IPS-18a (cell line): ENCODE measurements around the gene MARCHF5.
"Not testable (repeated sequence)": the region's sequence is repeated elsewhere in the genome, so short reads cannot be mapped to it uniquely, and the experiment has no call there.

Experiments used
- H3K27ac ChIP-seq: one replicate; pipeline ENCODE4 v1.5.1; 2013; ENCODE audit warnings: low read length
- H3K27me3 ChIP-seq: one replicate; pipeline ENCODE4 v1.6.1; 2013; ENCODE audit warnings: mild to moderate bottlenecking, low read length; ENCODE audit not compliant: control insufficient read depth, insufficient read depth
- H3K36me3 ChIP-seq: one replicate; pipeline ENCODE4 v1.6.1; 2013; ENCODE audit warnings: low read depth, low read length; ENCODE audit not compliant: control insufficient read depth
- H3K4me1 ChIP-seq: one replicate; pipeline ENCODE4 v1.6.1; 2013; ENCODE audit warnings: low read depth, low read length; ENCODE audit not compliant: control insufficient read depth
- H3K4me3 ChIP-seq: one replicate; pipeline ENCODE4 v1.5.1; 2013; ENCODE audit warnings: low read length
- H3K9ac ChIP-seq: one replicate; pipeline ENCODE4 v1.6.1; 2013; ENCODE audit warnings: mild to moderate bottlenecking, low read length, moderate library complexity
- H3K9me3 ChIP-seq: one replicate; pipeline ENCODE4 v1.6.1; 2013; ENCODE audit warnings: low read depth, low read length; ENCODE audit not compliant: control insufficient read depth

The MARCHF5 gene

GRCh38 chr10:92354587-92354986, 63.6 kb downstream of the MARCHF5 start:
- Histone ChIP-seq H3K9ac (no peak overlapping the region), H3K27ac (no peak overlapping the region), H3K27me3 (no peaks in the 10 kb centered on the region), H3K36me3 (peaks cover 14% of the 10 kb centered on the region), H3K4me3 (no peak overlapping the region), H3K9me3 (no peaks in the 10 kb centered on the region), H3K4me1 (peaks cover 25% of the 10 kb centered on the region)

DNA sequence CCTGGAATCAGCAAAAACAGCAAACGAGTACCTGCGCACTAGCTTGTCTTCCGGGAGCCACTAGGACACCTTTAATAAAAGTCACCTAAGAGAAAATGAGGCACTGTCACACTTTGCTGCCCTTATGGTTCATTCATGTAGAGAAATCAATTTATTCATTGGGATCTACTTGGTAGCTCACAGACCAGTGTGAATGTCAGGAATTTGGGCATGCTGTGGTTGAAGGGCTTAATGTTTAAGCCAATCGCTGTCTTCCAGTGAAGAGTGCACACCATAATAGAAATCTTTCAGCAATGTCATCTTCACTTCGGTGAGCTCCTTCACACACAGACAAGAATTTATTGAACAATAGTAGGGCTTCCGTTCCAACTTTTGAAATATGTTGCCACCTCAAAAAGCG, 65.1 kb downstream of the MARCHF5 start:
- no peak overlapping the region for H3K27ac ChIP-seq
- no peak overlapping the region for H3K9ac ChIP-seq
- no peak overlapping the region for H3K4me3 ChIP-seq
- peaks cover 25% of the 10 kb centered on the region for H3K4me1 ChIP-seq
- H3K36me3 ChIP-seq, result peaks cover 4% of the 10 kb centered on the region
- H3K9me3 ChIP-seq, result no peaks in the 10 kb centered on the region
- H3K27me3 ChIP-seq, result no peaks in the 10 kb centered on the region

DNA sequence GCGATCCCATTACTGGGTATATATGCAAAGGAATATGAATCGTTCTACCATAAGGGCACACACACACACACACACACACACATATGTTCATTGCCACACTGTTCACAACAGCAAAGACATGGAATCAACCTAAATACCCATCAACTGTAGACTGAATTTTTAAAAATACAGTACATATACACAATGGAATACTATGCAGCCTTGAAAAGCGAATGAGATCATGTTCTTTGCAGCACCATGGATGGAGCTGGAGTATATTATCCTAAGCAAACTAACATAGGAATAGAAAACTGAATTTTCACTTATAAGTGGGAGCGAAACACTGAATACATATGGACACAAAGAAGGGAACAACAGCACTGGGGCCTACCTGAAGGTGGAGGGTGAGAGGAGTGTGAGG, 72.5 kb downstream of the MARCHF5 start:
- Histone ChIP-seq H3K27me3 (no peaks in the 10 kb centered on the region), H3K36me3 (no peaks in the 10 kb centered on the region), H3K4me3 (no peak overlapping the region), H3K9me3 (no peaks in the 10 kb centered on the region), H3K9ac (no peak overlapping the region), H3K27ac (no peak overlapping the region), H3K4me1 (no peaks in the 10 kb centered on the region)

DNA sequence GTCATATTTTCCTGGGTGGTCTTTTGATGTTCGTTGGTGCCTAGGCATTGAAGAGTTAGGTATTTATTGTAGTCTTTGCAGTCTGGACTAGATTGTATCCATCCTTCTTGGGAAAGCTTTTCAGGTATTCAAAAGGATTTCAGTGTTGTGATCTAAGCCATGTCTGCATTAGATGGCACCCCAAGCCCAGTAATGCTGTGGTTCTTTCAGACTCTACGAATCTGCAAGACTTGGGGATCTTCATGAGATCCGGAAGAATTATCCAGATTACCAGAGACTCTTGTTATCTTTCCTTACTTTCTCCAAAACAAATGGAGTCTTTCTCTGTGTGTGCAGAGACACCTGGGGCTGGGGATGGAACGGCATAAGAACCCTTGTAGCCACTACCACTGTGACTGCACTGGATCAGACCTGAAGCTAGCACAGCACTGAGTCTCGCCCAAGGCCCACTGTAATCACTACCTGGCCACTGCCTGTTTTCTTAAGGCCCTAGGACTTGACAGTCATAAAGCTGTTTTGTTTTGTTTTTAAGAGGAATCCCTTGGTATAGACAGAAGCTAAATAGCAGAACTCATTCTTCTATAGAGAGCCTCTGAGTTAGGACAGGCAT, 75.5 kb downstream of the MARCHF5 start:
- Histone ChIP-seq H3K4me1 (no peaks in the 10 kb centered on the region), H3K9ac (no peak overlapping the region), H3K27me3 (no peaks in the 10 kb centered on the region), H3K27ac (no peak overlapping the region), H3K4me3 (no peak overlapping the region), H3K36me3 (no peaks in the 10 kb centered on the region), H3K9me3 (no peaks in the 10 kb centered on the region)

- Histone ChIP-seq H3K36me3 (no peaks in the 10 kb centered on the region), H3K27ac (no peak overlapping the region), H3K4me1 (peaks cover 8% of the 10 kb centered on the region), H3K27me3 (no peaks in the 10 kb centered on the region), H3K4me3 (no peak overlapping the region), H3K9me3 (no peaks in the 10 kb centered on the region), H3K9ac (no peak overlapping the region)
These were observed 87.0 kb downstream of the MARCHF5 start for GRCh38 chr10:92377962-92378361.

GRCh38 chr10:92381543-92381954, 90.6 kb downstream of the MARCHF5 start:
- Histone ChIP-seq H3K9me3 (no peaks in the 10 kb centered on the region), H3K4me1 (peaks cover 8% of the 10 kb centered on the region), H3K9ac (no peak overlapping the region)

GRCh38 chr10:92382631-92383030, 91.7 kb downstream of the MARCHF5 start:
- no peaks in the 10 kb centered on the region for H3K36me3 ChIP-seq
- no peak overlapping the region for H3K9ac ChIP-seq
- peaks cover 8% of the 10 kb centered on the region for H3K4me1 ChIP-seq
- H3K27ac ChIP-seq, result no peak overlapping the region
- H3K9me3 ChIP-seq, result no peaks in the 10 kb centered on the region
- H3K4me3 ChIP-seq, result no peak overlapping the region
- no peaks in the 10 kb centered on the region for H3K27me3 ChIP-seq

More at GRCh38 chr10:92381543-92381954, 90.6 kb downstream of the MARCHF5 start:
- Histone ChIP-seq H3K36me3 (no peaks in the 10 kb centered on the region), H3K4me3 (no peak overlapping the region), H3K27me3 (no peaks in the 10 kb centered on the region), H3K27ac (no peak overlapping the region)

GRCh38 chr10:92384741-92385140, 93.8 kb downstream of the MARCHF5 start:
- no peak overlapping the region for H3K9ac ChIP-seq
- H3K4me3 ChIP-seq, result no peak overlapping the region
- no peak overlapping the region for H3K27ac ChIP-seq
- no peaks in the 10 kb centered on the region for H3K36me3 ChIP-seq
- H3K9me3 ChIP-seq, result no peaks in the 10 kb centered on the region
- H3K4me1 ChIP-seq, result peaks cover 8% of the 10 kb centered on the region
- no peaks in the 10 kb centered on the region for H3K27me3 ChIP-seq

DNA sequence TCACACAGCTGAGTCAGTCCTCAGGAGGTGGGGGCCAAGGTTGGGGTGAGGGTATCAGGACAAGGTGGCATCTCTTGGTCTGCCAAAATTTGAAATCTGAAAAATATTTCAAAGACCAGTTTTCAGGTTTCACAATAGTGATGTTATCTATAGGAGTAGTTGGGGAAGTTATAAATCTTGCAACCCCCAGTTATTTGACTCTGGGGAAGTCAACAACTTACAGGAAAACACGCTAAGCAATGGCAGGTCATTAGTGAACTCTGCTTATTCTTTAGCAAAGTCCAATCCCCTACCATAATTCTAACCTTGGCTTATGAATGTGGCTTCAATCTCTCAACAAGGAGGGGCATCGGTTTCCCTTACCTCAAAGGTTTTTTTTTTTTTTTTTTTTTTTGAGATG, 94.9 kb downstream of the MARCHF5 start:
- Histone ChIP-seq H3K36me3 (no peaks in the 10 kb centered on the region), H3K4me1 (peaks cover 8% of the 10 kb centered on the region), H3K27me3 (no peaks in the 10 kb centered on the region), H3K27ac (no peak overlapping the region), H3K9ac (no peak overlapping the region), H3K9me3 (no peaks in the 10 kb centered on the region), H3K4me3 (no peak overlapping the region)

DNA sequence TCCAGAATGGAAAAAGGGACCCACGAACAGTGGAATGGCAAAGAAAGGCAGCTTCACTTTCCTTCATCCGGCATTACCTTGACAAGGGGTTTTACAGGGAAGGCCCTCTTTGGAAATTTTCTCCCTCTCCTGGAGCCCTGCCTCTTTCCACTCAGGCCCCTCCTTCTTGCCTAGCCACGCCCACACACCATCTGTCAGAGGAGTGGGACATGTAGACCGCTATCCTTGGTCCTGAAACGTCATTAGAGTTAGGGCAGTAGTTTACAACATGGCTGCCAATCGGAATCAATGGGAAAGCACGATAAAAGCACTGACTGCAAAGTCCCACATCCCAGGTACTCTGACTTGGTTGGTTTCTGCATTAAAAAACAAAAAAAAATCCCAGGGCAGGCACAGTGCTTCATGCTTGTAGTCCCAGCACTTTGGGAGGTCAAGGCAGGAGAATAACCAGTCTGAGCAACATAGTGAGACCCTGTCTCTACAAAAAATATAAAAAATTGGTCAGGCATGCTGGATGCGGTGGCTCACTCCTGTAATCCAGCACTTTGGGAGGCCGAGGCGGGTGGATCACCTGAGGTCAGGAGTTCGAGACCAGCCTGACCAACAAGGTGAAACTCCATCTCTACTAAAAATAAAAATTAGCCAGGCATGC, 96.4 kb downstream of the MARCHF5 start:
- Histone ChIP-seq H3K36me3 (no peaks in the 10 kb centered on the region), H3K27ac (no peak overlapping the region), H3K9ac (no peak overlapping the region), H3K9me3 (no peaks in the 10 kb centered on the region), H3K27me3 (no peaks in the 10 kb centered on the region), H3K4me3 (no peak overlapping the region), H3K4me1 (peaks cover 6% of the 10 kb centered on the region)

GRCh38 chr10:92393173-92393572, 102.2 kb downstream of the MARCHF5 start:
- H3K27ac ChIP-seq, H3K36me3 ChIP-seq, H3K9me3 ChIP-seq, H3K27me3 ChIP-seq, H3K4me3 ChIP-seq, H3K9ac ChIP-seq, H3K4me1 ChIP-seq: not testable (repeated sequence)

GRCh38 chr10:92395271-92395670, 104.3 kb downstream of the MARCHF5 start:
- no peaks in the 10 kb centered on the region for H3K36me3 ChIP-seq
- H3K4me1 ChIP-seq, result no peaks in the 10 kb centered on the region
- H3K27ac ChIP-seq, result no peak overlapping the region
- no peaks in the 10 kb centered on the region for H3K9me3 ChIP-seq
- no peak overlapping the region for H3K4me3 ChIP-seq
- no peak overlapping the region for H3K9ac ChIP-seq
- H3K27me3 ChIP-seq, result no peaks in the 10 kb centered on the region
